Hypothalamus (tissue), 51 donors: ENCODE data around the gene GPR17.
A peak's percentile ranks its signal among the peaks of the same experiment; 100 is the strongest.

Source experiments
- DNase-seq, 51 donors: peaks; one replicate each; lab custom pipeline; 2025; lab: John Stamatoyannopoulos, UW

The GPR17 gene

DNA sequence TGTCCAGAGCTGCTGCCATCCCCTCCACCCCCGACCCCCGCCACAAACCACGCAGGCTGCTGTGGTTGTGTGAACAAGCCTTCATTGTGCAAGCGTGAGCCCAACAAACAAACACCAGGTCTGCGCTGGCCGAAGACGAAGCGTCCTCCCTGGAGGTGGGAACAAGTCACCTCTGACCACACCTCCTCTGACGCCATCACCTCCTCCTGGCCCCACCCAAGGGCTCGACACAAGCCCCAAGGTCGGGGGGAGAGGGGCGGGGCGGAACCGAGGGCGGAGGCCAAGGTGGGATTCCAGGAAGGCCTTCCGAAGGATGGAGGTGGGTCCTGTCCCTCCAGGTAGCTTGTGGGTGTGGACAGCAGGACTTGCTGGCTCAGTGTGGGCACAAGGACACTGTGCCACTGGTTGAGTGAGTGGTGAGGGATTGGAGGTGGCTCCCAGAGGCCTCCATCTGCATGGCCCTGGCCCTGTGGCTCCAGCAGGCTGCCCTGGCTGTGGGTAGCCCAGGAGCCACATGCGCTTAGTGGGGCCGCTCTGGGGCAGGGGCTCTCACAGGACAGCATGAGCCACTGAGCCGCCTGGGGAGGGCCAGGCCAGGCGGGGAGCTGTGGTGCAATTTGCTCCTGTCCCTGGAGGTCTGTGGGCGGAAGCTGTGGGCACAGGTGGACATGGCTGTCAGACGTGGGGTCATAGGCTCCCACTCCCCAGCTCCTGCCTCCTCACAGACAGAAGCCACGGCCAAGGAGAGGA, 7.4 kb upstream of the GPR17 start:
- DNase-seq = no peak

DNA sequence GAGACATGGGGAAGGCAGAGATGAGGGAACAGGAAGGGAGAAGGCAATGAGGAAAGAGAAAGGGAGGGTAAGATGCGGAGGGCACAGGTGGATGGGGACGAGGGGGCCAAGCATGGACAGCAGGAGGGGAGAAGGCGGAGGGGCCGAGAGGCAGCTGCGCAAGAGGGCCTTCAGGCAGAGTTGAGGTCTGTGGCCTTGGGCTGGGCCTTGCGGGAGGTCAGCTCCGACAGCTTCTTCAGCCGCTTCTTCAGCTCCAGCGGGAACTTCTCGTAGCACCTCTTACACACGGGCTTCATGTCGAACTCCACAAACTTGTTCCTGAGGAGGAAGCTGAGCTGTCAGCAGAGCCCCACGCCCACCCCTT, 6.9 kb upstream of the GPR17 start:
- DNase-seq = no peak

DNA sequence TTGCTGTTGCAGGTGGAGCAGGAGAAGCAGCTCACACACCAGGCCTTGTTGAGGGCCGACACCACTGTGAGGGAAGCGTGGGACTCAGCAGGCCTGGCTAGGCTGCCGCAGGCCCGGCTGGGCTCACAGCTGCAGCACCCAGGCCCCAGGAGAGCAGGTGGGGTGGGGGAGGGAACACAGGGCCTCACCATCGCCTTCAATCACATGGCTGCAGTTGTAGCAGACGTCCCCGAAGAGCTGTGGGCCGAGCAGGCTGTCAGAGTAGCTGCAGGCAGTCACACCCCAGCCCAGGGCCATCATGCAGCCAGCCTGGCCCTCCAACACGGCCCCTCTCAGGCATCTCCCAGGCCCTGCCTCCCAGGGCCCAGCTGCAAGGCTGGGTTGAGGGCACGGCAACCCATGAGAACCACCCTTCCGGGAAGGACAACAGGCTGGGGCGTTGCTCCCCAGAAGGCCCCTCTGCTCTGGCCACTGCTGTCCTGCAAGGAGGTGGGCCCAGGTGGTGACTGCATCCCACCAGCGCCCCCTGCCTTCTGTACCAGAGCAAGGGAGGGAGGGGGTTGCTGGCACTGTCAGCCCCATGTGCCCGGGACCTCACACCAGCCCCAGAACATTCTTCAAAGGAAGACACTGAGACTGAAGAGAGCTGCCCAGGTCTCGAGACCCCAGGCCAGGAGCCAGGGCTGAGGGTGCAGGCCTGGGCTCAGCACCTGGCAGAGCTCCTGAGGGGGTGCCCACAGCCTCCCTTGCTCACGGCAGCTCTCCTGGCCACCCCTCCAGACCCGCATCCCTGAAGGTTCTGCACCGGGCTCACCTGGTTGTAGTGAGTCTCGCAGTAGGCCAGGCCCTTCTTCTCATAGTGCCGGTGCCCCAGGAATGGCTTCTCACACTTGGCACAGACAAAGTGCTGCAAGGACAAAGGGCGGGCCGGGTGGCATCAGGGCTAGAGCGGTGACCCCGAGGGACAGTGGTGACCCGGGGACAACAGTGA, 5.6 kb upstream of the GPR17 start:
- peak in 1 of 51 donors; percentile 14 for DNase-seq

DNA sequence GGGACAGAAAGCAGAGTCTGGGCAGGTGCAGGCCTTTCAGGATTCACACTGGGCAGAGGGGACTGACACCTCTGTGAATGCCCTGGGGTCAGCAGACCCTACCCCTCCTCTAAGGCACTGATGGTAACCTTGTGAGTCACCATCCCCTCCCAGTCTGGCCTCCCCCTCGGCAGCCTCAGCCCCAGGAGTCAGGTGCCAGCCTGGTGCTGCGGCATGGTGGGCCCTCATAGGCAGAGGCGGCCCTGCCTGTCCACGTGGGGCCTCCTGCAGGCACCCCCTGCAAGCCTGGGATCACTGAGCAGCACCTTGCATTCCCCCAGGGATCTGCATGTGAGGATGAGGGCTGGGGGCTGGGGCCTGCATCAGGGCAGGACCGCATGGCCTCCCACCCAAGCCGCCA, 4.8 kb upstream of the GPR17 start:
- DNase-seq = no peak

DNA sequence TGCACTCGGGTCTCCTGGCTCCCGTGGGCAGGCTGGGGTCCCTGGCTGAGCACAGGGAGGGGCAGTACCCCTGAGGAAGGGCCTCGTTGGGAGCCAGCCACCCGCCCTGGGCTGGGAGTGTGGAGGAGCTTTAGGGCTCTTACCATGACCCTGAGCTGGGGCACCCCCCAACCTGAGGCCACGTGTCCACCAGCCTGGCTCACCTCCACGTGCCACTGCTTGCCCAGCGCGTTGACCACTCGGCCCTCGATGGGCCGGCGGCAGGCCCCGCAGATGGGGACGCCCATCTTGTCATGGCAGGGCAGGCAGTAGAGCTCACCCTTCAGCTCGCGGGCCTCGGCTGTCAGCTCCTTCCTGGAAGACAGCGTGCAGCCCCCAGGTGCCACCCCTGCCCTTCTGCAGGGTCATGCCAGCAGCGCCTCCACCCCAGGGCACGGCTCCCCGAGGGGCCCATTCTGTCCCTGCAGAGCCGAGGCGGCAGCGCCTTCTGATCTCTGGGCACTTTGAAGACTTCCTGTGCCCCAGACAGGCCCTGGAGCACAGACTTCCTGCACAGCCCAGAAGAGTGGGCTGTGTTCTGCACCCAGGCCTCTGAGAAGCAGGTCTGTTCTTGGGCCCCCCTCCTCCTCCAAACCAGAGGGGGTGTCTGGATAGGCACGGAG, 4.0 kb upstream of the GPR17 start:
- DNase-seq = no peak

DNA sequence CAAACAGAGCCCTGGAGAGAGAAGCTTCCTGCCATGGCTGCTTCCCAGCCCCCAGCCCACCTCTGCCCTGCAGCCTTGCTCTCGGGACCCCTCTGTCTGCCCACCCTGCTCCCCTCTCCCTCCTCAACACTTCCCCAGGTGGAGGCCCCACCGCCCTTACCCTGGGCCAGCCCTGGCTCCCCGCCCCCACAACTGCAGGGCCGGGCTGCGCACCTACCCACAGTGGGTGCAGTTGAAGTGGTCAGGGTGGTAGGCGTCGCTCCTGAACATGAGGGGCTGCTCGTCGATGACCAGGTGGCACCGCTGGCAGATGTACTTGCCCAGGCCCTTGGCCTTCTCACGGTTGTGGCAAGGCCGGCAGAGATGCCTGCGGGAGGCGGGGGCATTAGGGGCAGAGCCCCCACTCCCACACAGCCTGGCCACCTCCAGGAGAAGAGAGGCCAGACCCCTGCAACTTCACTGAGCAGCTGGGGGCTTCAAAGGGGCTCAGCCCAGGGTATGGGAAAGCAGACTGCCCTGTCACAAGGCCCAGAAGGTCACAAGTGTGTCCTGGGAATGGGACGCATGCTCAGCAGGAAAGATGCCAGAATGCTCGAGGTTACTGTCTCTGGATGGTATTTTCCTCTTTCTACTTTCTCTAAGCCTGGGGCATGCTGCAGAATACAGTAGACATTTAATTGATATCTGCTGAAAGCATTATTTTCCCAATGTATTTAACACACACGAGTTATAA, 3.1 kb upstream of the GPR17 start:
- DNase-seq = no peak

DNA sequence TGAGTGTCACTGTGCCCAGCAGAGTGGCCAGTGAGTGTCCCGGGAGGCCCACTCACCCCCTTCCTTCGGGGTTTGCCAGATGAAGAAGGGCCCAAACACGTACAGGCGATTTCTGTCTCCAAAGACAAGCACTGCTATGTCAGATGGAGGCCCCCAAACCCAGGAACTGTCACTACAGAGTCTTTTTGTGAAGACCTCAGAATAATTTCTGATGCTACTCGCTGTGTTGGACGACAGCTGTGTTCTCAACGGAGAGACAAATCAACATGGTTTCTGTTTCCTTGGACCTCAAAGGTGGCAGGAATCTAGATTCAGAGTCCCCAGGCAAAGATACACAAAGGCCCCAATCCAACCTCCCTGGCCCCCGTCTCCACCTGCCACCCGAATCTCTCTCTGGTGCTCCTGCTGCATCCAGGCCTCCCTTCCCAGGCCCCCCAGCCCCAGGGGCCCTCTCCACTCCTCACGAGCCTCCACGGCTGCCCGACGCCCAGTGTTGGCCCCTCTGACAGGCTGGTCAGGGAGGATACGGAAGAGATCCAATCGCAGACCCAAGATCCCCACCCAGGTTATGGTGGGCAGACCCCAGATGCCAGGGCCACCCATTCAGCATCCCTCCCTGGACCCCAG, 2.4 kb upstream of the GPR17 start:
- DNase-seq = peak in 2 of 51 donors; percentile 23 to 26

DNA sequence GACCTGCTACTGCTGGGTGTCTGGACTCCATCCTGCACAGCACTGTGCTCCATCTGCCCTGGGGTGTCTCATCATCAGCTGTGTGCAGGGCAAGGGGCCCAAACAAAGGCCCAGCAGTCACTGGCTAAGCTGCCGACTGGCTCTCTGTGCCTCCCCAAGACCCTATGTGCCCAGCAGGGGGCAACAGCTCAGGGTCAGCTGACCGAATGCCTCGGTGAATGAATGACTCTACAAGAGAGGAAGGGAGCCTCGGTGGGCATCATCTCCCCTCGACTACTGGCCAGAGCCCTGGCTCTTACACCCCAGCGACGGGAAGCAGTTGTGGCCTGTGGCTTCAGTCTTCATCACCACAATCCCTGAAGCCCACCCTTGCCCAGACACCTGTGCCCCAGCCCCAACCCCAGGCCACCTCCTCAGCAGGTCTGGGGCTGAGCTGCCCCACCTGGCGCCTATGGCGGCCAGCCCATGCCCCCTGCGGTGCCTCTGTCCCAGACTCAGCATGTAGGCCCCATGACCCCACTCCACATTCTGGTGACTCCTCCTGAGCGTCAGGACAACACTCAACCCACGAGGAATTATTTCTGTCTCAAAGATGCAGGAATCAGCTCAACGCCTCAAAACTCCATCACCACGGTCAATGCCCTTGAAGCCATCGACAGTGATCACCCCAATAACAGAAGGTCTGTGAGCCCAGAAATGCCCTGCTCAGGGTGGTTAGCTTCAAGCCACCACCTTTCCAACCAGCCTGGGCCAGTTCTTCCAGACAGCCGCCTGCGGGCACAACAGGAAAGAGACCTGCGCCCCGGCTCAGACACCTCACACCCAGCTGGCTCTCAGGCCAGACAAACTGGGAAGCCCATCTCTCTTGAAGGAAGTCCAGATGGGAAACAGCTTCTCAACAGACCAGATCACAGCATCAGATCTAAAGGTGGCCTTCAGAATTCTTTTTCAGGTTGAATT, 1.6 kb upstream of the GPR17 start:
- DNase-seq = peak in 2 of 51 donors; percentile 18 to 22

DNA sequence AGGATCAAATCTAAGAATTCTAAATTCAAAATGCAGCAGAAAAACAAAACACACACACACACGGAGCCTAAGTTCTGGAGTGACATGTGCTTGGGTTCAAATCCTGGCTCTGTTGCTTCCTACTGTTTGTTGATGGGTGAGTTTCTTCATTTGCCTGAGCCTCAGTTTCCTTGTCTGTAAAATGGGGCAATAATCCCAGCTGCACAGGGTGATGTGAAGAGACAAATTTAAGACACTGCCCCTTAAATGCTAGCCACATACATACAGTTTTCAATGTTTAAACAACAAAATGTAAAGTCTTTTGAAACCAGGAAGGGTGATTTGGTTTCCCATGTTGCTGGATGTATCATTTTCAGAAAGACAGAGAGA, 943 bp upstream of the GPR17 start:
- DNase-seq = no peak

DNA sequence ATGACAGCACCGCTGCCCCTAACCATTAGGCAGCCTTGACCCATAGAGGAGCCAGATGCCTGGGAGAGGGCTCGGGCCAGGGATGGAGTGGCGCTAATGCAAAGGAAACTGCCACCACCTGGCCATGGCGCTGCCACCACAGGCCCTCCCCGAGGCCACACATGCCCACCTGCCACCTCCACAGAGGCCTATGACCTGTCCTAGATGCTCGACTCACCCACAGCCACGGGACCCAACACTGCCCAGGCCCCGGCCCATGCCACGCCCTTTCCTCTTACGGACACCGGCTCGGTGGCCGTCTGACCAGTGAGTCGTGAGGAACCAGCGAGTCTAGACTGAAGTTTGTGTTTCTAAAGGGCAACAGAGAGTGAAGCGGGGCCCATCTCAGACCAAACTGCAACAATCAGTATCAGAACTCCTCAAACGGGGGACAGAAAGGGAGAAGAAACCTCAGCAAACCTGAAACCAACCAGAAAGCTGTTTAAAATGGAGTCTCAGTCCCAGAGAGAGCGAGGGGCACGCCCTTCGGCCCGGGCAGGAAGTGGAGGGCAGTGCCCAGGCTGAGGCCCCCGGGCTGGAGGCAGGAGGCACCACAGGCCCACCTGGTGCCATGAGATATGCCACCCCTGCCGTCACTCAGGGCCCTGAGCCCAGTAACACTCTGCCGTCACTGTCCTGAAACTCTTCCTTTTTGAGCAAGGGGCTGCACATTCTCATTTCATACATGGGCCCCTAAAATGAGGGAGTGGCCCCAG, 711 bp downstream of the GPR17 start:
- DNase-seq = no peak

DNA sequence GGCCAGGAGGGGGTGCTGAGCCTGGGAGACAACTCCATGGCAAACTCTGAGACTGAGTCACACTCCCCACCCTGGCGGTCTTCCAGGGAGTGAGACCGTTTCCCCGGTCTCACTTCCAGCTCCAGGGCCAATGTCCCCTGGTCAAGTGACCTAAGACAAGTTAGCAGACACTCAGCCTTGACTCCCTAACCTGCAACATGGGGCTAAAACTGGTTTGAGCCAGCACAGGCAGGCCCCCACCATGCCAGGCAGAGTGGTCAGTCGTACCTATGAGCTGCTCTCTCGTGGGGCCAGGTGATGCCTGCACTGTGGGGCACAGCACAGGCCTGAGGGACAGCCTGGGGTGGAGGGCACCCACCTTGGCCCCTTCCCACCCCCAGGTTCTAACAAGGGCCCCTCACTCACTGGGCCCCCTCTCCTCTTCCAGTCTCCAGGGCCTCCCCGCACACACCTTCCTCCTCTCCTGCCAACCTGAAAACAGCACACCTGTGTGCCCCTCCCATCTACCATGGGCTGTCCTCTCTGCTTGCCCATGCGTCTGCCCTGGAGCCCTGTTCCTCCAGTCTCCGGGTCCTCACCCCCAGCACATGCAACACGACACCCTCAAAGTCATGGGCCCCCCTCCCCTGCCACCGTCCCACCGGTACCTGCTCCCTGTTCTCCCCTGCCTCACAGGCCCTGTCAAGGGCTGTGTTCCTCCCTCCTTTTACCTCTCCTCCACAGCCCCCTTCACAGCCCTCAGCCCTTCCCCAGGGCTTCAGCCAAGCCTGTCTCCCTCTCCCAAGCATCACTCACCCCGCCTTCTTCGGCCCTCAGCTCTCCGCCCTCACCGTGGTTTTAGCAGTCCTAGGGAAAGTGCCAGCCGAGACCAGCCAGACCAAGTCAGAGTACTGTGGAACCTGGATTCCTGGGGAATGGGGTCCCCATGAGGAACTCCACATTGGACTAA, 1.6 kb downstream of the GPR17 start:
- DNase-seq = no peak

DNA sequence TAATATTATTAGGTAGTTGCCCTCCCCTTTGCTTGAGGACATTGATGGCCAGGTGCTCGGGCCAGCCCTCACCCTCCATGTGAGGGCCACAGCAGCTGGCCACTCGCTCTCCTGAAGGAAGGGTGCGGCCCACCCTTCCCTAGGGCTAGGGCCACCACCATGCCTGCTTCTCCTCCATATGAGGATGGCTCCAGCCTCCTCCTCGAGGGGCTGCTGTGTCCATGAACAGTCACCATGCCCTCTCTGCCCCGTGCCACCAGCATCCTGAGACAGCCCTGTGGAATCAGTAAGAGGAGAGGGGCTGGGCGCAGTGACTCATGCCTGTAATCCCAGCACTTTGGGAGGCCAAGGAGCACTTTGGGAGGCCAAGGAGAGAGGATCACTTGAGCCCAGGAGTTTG, 2.4 kb downstream of the GPR17 start:
- no peak for DNase-seq

DNA sequence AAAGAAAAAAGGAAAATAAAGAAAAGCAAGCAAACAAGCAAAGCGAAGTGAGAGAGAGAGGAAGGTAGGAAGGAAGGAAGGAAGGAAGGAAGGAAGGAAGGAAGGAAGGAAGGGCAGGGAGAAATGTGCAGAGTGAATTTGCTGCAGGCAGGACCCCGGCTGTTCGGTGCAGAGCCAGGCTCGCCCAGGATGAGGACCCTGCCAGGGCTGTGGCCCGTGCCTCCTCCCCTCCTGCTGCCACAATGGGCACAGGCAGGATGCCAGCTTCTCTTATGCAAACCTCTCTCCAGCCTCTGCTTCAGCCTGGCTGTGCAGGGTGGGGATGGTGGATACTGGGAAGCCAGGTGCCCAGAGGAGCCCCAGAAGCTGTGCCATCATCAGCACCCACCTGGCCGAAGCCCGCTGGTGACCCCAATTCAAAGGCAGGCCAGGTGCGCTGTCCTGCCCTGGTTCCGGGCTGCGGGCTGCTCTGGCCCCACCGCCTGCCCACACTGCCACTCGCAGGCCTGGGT, 3.2 kb downstream of the GPR17 start:
- peak in 10 of 51 donors; percentile 13 to 39 (median 20) for DNase-seq

DNA sequence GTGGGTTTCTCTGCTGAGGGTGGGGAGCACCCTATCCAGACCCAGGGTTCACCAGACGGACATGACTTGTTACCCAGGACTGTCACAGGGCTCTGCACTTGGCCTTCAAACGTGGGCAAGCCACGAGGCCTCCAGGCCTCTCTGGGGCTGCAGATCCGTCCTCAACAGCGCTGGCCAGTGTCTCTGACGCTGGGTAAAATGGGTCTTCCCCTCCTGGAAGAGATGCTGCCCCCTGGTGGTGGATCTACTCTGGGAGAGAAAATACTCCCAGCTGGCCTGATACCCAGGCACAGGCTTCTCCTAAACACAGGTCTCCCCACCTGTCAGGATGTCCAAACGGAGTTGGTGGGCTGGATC, 3.7 kb downstream of the GPR17 start:
- DNase-seq = peak in 49 of 51 donors; percentile 6 to 88 (median 62)

DNA sequence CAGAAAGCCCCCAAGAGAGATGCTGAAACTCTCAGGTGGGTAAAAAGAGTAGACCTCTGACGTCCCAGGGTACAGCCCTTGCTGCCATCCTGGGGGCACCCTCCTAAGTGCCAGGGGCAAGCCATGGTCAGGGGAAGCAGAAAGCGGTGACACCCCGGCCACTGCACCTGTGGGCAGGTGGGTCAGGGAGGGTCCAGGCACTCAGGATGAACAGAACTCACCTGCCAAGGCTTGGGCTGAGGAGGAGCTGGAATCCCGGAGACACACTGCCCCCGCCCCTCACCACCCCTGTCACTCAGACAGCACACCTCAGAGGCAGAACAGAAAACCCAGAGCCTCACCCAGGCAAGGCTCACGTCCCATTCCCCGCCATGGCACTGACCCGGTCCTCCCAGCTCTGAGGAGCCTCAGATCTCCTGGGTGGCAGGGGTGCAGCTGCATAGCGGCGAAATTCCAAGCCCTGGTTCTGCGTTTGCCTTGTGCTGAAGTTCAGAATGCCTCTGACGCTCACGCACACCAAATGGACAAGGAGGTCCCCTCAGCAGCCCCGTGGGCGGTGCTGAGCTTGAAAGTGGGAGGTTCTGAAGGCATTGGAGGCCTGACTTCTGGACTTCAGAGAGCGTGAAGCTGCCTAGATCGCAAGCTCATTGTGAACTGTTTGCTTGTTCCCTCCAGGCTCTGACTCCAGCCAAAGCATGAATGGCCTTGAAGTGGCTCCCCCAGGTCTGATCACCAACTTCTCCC, 4.3 kb downstream of the GPR17 start:
- DNase-seq = no peak

DNA sequence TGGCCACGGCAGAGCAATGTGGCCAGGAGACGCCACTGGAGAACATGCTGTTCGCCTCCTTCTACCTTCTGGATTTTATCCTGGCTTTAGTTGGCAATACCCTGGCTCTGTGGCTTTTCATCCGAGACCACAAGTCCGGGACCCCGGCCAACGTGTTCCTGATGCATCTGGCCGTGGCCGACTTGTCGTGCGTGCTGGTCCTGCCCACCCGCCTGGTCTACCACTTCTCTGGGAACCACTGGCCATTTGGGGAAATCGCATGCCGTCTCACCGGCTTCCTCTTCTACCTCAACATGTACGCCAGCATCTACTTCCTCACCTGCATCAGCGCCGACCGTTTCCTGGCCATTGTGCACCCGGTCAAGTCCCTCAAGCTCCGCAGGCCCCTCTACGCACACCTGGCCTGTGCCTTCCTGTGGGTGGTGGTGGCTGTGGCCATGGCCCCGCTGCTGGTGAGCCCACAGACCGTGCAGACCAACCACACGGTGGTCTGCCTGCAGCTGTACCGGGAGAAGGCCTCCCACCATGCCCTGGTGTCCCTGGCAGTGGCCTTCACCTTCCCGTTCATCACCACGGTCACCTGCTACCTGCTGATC, 4.9 kb downstream of the GPR17 start:
- no peak for DNase-seq
